ENCODE results near the gene PIK3R1. TPM values are rescaled to one million over a fixed set of nuclear protein-coding genes. Genes with fewer than 3 reads are reported as not detected.
A peak's percentile ranks its signal among the peaks of the same experiment; 100 is the strongest.

The PIK3R1 gene
- total RNA-seq, 1 donor from 2014 or later = 110 TPM

GRCh38 chr5:68247627-68248026 lies 32.1 kb downstream of the PIK3R1 start:
- DNase-seq (ENCODE audit: extremely low spot score, unreplicated experiment) = no peak
- H3K36me3 Mint-ChIP-seq = peaks cover 18% of the 10 kb centered on the region
- no peaks in the 10 kb centered on the region for H3K27me3 Mint-ChIP-seq
- no peak overlapping the region for H3K27ac Mint-ChIP-seq
- no peaks in the 10 kb centered on the region for H3K9me3 Mint-ChIP-seq
- no peak for TF ChIP-seq CTCF (conservative IDR thresholded peaks at IDR 0.05)
- H3K4me3 Mint-ChIP-seq = no peak overlapping the region
- peaks cover 60% of the 10 kb centered on the region for H3K4me1 Mint-ChIP-seq (ENCODE audit: unreplicated experiment)

GRCh38 chr5:68248896-68249295 lies 33.3 kb downstream of the PIK3R1 start:
- H3K9me3 Mint-ChIP-seq = no peaks in the 10 kb centered on the region
- peaks cover 61% of the 10 kb centered on the region for H3K4me1 Mint-ChIP-seq (ENCODE audit: unreplicated experiment)
- H3K36me3 Mint-ChIP-seq = peaks cover 12% of the 10 kb centered on the region
- no peak for TF ChIP-seq CTCF (conservative IDR thresholded peaks at IDR 0.05)
- no peaks in the 10 kb centered on the region for H3K27me3 Mint-ChIP-seq
- H3K27ac Mint-ChIP-seq = no peak overlapping the region
- DNase-seq (ENCODE audit: extremely low spot score, unreplicated experiment) = no peak
- H3K4me3 Mint-ChIP-seq = no peak overlapping the region

- H3K4me3 Mint-ChIP-seq = no peak overlapping the region
- no peaks in the 10 kb centered on the region for H3K9me3 Mint-ChIP-seq
- TF ChIP-seq CTCF (conservative IDR thresholded peaks at IDR 0.05) = no peak
- peaks cover 10% of the 10 kb centered on the region for H3K36me3 Mint-ChIP-seq
- peaks cover 65% of the 10 kb centered on the region for H3K4me1 Mint-ChIP-seq (ENCODE audit: unreplicated experiment)
- no peak overlapping the region for H3K27ac Mint-ChIP-seq
- H3K27me3 Mint-ChIP-seq = no peaks in the 10 kb centered on the region
- no peak for DNase-seq (ENCODE audit: extremely low spot score, unreplicated experiment)
Measured at GRCh38 chr5:68249520-68249919, 34.0 kb downstream of the PIK3R1 start.

GRCh38 chr5:68250661-68251298 lies 35.2 kb downstream of the PIK3R1 start:
- no peak for TF ChIP-seq CTCF (conservative IDR thresholded peaks at IDR 0.05)
- DNase-seq (ENCODE audit: extremely low spot score, unreplicated experiment) = no peak
- Mint-ChIP-seq H3K27ac (peak overlapping the region; percentile 54), H3K4me3 (peak overlapping the region; percentile 71), H3K4me1 (ENCODE audit: unreplicated experiment) (peaks cover 75% of the 10 kb centered on the region), H3K27me3 (no peaks in the 10 kb centered on the region), H3K9me3 (no peaks in the 10 kb centered on the region), H3K36me3 (peaks cover 14% of the 10 kb centered on the region)

- TF ChIP-seq CTCF (conservative IDR thresholded peaks at IDR 0.05) = no peak
- H3K4me1 Mint-ChIP-seq (ENCODE audit: unreplicated experiment) = peaks cover 77% of the 10 kb centered on the region
- no peak for DNase-seq (ENCODE audit: extremely low spot score, unreplicated experiment)
- H3K27me3 Mint-ChIP-seq = no peaks in the 10 kb centered on the region
- H3K9me3 Mint-ChIP-seq = no peaks in the 10 kb centered on the region
- H3K27ac Mint-ChIP-seq = peak overlapping the region; percentile 0
- H3K4me3 Mint-ChIP-seq = no peak overlapping the region
- H3K36me3 Mint-ChIP-seq = peaks cover 15% of the 10 kb centered on the region
Measured at GRCh38 chr5:68251386-68251785, 35.8 kb downstream of the PIK3R1 start.
